HL-60/S4 treated with phorbol 12-myristate 13-acetate at 8.2 ng/mL for 4 days and 3 days (cell line): Measurements from ENCODE around the gene NECTIN2.
"Not testable (repeated sequence)": the region's sequence is repeated elsewhere in the genome, so short reads cannot be mapped to it uniquely, and the experiment has no call there.

Source experiments
- in situ Hi-C: fragments of 300-500 bp; cut with MboI; formaldehyde crosslinking; loops from 2 replicates; pipeline ENCODE4 v1.15.0; 2022; ENCODE audit warnings: low sequenced_read_pairs

NECTIN2 gene

GRCh38 chr19:44905437-44906160, 59.5 kb downstream of the NECTIN2 start, which contains the start of gene APOE:
APOE (plus strand) TSS chr19:44905796; CDS start chr19:44906625, 829 bp downstream.
- in situ Hi-C loops, result no loop called here

DNA sequence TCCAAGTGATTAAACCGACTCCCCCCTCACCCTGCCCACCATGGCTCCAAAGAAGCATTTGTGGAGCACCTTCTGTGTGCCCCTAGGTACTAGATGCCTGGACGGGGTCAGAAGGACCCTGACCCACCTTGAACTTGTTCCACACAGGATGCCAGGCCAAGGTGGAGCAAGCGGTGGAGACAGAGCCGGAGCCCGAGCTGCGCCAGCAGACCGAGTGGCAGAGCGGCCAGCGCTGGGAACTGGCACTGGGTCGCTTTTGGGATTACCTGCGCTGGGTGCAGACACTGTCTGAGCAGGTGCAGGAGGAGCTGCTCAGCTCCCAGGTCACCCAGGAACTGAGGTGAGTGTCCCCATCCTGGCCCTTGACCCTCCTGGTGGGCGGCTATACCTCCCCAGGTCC, 61.5 kb downstream of the NECTIN2 start:
- in situ Hi-C loops, result no loop called here

GRCh38 chr19:44908074-44908835, 62.2 kb downstream of the NECTIN2 start:
- in situ Hi-C loops, result no loop called here

DNA sequence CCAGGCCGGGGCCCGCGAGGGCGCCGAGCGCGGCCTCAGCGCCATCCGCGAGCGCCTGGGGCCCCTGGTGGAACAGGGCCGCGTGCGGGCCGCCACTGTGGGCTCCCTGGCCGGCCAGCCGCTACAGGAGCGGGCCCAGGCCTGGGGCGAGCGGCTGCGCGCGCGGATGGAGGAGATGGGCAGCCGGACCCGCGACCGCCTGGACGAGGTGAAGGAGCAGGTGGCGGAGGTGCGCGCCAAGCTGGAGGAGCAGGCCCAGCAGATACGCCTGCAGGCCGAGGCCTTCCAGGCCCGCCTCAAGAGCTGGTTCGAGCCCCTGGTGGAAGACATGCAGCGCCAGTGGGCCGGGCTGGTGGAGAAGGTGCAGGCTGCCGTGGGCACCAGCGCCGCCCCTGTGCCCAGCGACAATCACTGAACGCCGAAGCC, 62.8 kb downstream of the NECTIN2 start:
- in situ Hi-C loops, result no loop called here

GRCh38 chr19:44909775-44910174, 63.7 kb downstream of the NECTIN2 start:
- in situ Hi-C loops, result no loop called here

GRCh38 chr19:44911896-44912295, 65.8 kb downstream of the NECTIN2 start:
- in situ Hi-C loops, result not testable (repeated sequence)

- in situ Hi-C loops, result no loop called here
Observed at GRCh38 chr19:44912854-44913253, 66.8 kb downstream of the NECTIN2 start.

DNA sequence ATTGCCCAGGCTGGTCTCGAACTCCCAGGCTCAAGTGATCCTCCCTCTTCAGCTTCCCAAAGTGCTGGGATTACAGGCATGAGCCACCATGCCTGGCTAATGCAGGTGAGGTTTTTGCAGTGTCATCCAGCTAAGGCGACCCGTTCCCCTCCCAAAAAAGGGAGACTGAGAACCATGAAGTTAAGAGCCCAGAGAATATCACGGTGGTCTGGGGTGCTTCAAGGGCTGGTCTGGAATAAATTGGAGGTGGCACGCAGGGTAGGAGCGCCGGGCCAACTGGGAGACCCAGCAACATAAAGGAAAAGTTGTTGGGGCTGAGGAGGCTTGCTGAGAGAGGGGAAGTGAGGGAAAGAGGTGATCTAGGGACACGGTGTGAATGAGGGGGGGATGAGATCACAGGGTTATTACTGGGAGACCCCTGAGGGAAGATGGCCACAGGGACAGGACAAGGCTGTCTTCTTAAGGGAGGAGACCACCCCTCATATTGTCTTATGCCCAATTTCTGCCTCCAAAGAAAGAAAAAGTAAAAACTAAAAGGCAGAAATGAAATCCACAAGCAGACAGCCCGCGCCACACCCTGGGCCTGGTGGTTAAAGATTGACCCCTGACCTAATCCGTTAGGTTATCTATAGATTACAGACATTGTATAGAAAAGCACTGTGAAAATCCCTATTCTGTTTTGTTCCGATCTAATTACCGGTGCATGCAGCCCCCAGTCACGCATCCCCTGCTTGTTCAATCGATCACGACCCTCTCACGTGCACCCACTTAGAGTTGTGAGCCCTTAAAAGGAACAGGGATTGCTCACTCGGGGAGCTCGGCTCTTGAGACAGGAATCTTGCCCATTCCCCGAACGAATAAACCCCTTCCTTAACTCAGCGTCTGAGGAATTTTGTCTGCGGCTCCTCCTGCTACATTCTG, 67.7 kb downstream of the NECTIN2 start:
- in situ Hi-C loops, result not testable (repeated sequence)

DNA sequence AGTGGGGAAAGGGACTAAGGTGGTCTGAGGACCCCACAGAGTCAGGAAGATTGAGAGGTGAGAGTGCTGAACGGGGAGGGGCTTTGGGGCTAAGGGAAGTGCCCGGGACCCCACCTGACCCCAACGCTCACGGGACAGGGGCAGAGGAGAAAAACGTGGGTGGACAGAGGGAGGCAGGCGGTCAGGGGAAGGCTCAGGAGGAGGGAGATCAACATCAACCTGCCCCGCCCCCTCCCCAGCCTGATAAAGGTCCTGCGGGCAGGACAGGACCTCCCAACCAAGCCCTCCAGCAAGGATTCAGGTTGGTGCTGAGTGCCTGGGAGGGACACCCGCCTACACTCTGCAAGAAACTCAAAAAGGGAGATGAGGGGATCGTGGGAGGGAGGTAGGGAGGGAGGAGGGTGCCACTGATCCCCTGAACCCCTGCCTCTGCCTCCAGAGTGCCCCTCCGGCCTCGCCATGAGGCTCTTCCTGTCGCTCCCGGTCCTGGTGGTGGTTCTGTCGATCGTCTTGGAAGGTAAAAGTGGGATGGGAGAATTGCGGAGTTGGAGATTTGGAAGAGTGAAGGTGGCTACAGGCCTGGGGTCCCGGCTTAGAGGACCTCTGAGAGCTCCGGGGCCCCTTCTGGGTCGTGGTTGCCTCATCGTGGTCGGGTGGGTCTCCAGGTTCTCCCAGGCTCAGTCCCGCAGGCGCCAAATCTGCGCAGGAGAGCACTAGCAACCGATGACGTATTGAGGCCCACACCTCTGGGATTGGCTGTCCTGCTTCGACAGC, 68.5 kb downstream of the NECTIN2 start, which contains the start of gene APOC1:
Gene APOC1, plus strand, starts transcription at position 176 of the 774 bp plus-strand sequence. Its CDS starts 284 bp downstream, at position 460.
- in situ Hi-C loops, result not testable (repeated sequence)

DNA sequence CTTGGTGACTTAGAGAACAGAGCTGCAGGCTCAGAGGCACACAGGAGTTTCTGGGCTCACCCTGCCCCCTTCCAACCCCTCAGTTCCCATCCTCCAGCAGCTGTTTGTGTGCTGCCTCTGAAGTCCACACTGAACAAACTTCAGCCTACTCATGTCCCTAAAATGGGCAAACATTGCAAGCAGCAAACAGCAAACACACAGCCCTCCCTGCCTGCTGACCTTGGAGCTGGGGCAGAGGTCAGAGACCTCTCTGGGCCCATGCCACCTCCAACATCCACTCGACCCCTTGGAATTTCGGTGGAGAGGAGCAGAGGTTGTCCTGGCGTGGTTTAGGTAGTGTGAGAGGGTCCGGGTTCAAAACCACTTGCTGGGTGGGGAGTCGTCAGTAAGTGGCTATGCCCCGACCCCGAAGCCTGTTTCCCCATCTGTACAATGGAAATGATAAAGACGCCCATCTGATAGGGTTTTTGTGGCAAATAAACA, 78.2 kb downstream of the NECTIN2 start:
- in situ Hi-C loops, result no loop called here

- in situ Hi-C loops, result no loop called here
Observed at GRCh38 chr19:44925114-44925891, 79.2 kb downstream of the NECTIN2 start.

GRCh38 chr19:44926245-44927077, 80.4 kb downstream of the NECTIN2 start:
- in situ Hi-C loops, result not testable (repeated sequence)

DNA sequence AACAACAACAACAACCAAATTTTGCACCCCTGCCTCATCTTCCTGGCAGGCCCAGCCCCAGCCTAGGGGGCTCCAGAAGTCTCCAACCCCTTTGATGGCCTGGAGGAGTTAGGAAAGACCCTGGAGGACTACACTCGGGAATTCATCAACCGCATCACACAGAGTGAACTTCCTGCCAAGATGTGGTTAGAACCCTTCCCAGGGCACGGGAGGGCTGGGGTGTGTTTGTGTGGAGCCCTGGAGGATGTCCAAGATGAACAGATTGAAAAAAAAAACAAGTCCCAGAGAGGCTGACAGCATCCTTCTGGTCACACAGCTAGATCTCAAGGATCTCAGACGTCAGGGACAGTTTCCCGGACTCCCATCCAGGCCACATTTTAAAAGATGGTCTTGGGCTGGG, 81.6 kb downstream of the NECTIN2 start:
- in situ Hi-C loops, result no loop called here

- in situ Hi-C loops, result no loop called here
Observed at GRCh38 chr19:44930088-44930487, 84.0 kb downstream of the NECTIN2 start.

GRCh38 chr19:44931541-44931940, 85.4 kb downstream of the NECTIN2 start:
- in situ Hi-C loops, result no loop called here
